HG03025 (cell line): ENCODE results near the gene DUS4L.

ENCODE experiments used
- ATAC-seq: cut with Tn5 transposase; IDR thresholded peaks from one replicate; pipeline ENCODE4 v1.9.1; 2021; ENCODE audit warnings: mild to moderate bottlenecking, moderate library complexity; ENCODE audit not compliant: unreplicated experiment, low FRiP score

The DUS4L gene

DNA sequence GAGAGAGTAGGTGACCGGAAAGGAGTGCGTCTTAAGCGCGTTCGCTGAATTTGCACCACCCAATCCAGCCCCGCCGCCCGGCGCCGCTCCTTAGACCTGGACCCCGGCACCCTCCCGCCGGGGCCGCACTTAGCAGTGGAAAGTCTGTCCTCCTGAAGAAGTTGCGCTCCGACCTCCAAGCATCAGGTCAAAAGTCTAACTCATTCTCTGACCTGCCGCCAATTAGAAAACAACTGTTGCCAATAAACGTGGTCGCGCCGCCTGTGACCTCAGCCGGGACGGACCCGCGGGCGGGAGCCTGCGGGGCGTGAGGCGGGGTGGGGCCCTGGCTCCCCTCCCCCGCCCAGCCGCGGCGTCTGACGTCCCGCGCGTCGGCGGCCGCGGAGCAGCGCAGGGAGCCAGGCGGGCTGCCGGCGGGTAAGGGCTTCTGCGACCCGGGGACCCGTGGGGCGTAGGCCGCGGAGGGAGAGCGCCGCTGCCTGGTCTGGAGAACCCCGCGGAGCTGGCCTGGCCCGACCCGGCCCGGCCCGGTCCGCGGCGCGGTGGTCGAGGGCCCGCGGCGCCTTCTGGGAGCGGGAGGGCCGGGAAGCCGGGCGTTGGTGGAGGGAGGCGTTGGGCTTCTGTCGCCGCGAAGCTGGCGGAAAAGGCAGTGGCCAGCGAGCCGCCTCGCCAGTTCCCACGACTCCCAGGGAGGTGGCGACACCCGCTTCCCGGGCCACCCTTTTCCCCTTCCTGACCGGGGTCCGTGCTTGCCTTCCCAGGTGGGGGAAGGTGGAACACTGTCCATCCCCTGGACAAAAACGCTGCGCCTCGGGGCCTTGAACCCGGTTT lies 16.3 kb downstream of the DUS4L start, which contains the start of gene BCAP29:
BCAP29 (plus strand) TSS at position 362 of the 831 bp plus-strand sequence. CDS start 527 bp downstream, outside the sequence.
- peak; percentile 90 for ATAC-seq

DNA sequence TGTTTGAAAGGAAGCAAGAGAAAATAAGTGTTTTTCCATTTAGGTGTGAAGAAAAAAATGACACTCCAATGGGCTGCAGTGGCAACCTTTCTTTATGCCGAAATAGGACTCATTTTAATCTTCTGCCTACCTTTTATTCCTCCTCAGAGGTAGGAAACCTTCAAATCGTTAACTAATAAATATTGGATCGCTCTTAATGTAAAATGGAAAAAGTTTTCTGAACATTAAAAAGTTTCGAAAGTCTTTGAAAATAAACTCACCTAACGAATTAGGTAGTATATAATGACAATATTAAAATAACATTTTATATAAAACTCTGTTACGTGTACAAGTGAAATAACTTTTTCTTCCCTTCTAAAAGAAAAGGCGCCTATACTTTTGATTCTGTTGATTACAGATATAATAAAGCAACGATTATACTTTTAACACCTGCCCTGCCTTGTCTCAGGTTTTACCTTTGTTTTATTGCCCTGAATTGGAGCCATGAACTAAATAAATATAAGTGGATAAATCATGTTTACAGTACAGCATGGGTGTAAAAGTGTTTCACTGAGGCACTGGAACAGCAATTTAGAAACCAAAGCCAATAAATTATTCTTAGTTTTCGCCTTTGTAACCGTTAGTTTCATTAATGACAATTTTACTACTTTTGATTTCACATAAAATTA lies 17.1 kb downstream of the DUS4L start:
- no peak for ATAC-seq

DNA sequence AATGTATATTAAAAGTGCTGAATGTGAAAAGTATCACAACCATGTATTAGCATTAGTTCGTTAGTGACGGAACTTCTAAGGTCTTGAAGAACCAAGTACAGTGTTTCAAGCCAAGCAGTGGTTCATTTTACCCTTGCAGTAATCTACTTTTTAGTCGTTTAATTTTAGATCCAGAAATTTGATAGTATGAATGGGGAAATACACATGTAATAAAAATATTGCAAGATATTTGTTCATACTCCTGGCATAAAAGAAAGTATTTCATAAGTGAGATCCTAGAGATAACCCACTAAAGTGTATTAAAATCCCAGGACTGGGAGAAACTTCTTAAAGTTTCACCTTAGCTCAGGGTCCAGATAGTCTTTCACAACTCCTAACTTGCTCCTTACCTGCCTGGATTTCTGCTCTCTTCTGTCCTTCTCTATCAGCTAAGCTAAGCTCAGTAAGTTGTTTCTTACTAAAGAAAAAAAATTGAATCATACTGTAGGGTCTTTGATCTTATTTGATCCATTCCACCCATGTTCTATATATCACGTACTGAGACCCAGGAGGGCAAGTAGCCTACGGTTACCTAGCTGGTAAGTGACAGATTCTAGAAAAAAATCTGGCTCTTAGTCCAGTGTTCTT lies 17.7 kb downstream of the DUS4L start:
- no peak for ATAC-seq

DNA sequence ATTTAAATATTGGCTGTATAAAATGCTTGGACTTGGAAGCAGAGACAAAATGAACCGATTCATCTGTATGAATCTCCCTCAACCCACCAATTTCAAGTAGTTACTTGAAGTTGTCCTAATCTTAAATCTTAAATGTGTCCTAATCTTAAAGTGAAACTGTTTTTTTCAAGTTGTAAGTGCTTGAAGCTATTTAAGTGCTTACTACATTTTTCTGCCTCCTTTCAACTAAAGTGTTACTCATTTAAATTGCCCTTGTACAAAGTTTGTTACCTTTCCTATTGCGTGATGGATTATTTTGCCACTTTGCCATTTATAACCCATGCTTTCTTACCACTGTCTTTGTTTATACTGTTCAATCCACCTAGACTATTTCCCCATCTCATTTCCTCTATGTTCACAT lies 19.1 kb downstream of the DUS4L start:
- ATAC-seq = no peak

DNA sequence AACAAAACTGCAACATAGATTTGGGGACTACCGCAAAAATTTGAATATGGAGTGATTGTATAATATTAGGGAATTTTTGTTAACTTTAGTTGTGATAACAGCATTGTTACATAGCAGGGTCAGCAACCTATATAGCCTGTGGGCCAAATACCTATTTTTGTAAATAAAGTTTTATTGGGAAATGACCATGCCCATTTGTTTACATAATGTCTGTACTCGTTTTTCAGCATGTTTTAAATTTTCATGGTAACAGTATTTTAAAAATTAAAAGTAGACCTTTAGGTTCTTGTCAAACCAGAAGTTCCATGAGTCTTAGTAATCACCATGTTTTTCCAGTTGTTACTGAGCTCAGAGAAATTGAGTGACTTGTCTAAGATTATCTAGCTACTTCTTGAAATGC lies 20.9 kb downstream of the DUS4L start:
- no peak for ATAC-seq

DNA sequence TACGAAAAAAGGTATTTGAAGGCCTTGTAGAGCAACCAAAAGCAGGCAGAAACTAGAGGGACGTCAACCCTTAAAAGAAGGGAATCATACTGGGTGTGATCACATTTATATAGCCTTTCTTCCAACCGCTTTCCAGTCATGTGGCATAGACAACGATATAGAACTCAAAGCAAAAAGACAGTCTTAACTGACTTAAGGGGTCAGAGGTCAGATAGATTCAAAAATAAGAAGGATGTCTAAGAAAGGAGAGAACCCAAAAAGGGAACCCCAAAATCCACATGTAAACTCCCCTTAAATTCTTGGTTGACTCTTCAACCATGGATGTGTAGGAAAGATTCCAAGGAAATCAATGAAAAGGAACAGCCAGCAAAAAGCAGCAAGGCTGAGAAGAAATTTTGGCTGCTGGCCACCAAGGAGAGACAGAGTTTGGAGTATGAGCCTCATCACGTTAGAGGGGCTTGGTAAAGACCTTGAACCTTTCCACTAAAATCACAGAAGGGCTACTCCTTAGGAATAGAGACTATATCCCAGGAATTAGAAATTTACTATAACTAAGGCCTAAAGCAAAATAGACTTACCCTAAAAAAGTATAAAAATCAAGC lies 24.9 kb downstream of the DUS4L start:
- ATAC-seq = no peak

DNA sequence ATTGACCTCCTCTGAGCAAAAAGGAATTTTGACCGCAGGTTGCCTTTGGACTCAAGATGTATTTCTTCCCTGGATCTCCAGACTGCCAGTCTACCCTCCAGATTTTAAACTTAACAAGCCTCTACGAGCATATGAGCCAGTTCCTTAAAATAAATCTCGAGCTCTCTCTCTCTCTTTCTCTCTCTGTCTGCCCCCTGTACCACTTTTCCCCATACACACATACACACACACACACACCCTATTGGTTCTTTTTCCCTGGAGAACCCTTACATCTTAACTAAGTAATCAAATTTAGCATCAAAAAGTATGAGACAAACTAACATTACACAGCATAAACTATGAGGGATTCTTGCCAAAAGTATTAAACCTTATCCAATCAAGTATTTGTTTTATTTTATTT lies 27.6 kb downstream of the DUS4L start:
- ATAC-seq = no peak

DNA sequence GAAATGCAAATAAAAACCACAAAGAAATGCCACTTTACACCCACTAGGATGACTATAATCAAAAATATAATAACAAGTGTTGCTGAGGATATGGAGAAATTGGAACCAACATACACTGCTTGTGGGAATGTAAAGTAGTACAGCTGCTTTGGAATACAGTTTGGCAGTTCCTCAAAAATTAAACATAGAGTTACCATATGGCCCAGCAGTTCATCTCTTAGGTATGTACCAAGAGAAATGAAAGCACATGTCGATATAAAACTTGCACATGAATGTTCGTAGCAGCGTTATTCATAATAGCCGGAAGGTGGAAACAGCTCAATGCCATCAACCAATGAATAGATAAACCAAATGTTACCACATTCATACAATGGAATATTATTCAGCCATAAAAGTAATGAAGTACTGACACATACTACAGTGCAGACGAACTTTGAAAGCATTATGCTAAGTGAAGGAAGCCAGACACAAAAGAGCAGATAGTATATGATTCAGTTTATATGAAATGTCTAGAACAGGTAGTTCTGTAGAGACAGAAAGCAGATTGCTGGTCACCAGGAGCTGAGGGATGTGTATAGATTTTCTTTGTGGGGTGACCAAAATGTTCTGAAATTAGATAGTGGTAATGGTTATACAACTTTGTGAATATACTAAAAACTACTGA lies 28.7 kb downstream of the DUS4L start:
- ATAC-seq = no peak

DNA sequence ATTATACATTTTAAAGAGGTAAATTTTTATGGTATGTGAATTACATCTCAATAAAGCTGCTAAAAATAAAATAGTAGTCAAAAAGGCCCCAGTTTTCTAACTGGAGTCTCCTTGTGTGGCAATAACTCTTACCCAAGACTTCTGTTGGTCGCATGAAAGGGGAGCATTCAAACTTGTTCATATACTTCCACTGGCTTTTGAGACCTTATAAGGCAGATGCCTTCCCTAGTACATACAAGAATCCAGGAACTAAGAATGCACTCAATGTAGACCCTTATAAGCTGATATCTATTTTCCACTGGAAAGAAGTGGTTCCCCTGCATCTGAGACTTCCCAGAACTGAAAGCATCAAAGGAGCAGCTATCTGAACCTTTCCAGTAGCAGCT lies 29.2 kb downstream of the DUS4L start:
- no peak for ATAC-seq

DNA sequence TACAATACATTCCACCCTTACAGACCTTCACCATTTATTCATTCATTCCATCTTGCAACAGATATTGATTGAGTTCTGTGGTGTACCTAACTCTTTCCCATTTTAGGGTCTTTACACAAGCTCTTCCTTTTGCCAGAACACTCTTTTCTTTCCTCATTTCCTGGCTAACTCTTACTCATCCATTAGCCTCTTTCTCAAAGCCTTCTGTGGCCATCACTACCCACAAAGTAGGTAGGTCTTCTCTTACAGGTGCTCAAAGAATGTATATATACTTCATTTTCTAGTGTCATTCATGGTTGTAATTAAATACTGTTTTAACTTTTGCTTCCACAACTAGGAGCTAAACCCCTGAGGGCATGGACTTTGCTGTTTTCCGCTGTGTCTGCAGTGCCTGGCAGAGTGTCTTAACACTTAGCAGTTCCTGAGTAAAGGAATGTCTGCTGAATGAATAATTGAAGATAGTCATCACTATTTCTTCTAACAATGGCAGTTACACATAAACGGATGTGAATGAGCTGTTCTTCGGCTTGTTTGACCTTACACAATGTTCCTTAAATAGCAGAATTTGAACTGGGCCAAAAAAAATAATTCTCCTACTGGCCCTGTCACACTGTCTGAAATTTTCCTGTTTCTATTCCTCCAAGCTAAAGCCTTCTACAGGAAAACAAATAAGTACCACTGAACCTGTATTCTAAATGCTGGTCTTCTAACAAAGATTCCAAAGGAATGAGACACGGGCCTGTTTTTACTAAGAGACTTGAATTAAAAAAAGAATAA lies 31.4 kb downstream of the DUS4L start:
- ATAC-seq = no peak

DNA sequence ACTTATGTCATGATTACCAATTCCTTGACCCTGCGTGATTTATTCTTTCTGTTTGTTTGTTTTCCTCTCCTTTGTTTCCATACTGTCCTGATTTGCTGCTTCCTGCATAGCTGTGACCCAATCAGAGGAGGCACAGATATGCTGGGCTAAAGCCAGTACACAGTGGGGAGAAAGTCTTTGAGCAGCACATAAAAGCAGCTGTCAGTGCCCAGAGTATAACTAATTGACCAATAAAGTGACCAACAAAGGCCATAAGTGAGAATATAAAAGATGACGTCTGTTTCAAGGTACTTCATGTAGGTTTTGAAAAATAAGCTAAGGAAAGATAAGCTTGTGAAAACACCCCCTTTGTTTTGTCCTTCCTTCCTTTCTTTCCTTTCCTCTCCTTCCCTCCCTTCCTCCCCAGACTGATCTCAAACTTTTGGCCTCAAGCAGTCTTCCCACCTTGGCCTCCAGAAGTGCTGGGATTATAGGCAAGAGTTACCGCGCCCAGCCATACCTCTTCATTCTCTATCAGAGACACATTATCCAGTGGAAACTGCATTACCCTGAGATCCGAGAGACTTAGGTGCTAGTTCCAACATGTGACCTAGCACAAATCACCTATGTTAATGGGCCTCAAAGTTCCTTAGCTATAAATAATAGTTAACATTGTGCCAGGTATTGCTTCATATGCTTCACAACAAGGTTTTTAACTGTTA lies 33.3 kb downstream of the DUS4L start:
- no peak for ATAC-seq

DNA sequence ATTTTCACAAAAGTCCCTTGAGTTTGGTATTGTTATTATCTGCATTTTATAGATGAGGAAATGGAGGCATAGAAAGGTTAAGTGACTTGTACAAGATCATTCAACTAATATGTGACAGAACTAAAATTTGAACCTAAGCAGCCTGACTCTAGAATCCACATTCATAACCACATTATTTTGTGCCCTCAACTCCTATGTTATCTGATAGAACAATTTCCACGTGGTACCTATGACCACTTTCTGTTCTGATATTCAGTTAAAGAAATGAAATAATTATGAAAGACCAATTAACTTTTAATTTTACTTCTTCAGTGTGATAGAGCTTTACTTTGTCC lies 33.8 kb downstream of the DUS4L start:
- ATAC-seq = no peak

DNA sequence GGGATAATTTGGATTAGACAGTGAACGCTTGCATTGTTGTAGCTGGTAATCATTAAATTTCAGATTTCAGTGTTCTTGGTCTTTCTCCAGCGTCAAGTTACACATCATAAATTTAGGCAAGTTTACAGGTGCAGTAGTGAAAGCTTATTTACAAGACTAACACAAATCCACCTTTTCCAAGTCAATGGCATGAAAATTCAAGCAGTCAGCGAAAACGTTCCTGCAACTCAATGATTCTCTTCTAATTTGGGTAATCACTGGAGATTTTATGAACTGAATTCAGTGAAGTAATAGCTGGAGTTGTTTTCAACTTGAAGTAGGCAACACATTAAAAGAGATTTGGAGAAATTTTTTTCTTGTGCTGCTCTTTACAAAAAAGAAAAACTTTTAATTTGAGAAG lies 34.2 kb downstream of the DUS4L start:
- no peak for ATAC-seq

DNA sequence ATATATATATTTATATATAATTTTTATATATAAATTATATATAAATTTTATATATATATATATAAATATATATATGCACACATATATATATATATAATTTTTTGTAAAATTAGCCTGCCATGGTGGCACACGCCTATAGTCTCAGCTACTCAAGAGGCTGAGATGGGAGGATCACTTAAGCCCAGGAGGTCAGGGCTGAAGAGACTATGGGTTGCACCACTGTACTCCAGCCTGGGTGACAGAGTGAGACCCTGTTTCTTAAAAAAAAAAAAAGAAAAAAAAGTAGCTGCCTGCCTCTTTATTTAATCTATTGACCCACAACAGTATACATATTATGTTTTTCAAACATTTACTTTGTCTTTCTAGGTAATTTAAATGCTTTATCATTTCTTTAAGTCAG lies 35.5 kb downstream of the DUS4L start:
- no peak for ATAC-seq

DNA sequence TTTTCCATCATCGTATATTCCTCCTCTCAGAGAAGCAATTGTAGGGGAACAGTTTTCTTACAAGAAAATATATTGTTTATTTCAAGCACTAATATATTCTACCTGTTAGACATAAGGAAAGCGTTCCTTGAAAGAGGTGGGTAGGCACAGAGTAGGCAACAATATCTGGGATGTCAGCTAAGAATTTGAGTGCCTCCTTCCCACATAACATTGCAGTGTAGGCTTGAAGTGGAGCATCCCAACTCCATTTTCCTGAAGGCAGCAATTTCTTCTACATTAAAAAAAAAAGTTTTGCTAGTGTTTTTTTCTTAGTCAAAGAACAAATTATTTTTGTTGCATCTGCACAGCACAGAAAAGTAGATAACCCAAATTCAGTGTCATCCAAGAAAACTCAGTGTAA lies 37.0 kb downstream of the DUS4L start:
- ATAC-seq = no peak

DNA sequence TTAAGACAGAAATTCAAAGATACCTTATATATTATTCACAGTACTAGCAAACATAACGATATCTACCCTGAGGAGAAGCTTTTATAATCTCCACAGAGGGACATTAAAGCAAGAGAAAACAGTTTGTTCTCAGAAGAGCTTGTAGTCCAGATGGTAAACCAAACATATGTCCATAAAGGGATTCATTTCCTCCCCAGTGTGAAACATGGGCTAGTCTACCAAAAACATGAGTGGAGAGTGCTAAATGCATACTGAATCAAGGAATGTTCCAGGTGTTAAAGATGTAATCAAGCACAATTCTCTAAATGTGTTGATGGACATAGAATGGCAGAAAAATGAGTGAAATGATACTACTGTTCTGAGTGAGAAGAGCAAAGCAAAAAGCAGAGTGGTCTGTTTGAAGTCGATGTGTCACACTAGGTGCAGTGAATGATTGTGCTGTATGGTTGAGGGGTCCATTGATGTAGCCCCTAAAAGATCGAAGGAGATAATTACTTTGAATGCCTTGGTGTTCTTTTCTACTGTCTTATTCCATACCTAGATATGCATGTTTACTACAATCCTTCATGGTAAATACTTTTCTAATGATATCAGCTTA lies 41.5 kb downstream of the DUS4L start:
- ATAC-seq = no peak

DNA sequence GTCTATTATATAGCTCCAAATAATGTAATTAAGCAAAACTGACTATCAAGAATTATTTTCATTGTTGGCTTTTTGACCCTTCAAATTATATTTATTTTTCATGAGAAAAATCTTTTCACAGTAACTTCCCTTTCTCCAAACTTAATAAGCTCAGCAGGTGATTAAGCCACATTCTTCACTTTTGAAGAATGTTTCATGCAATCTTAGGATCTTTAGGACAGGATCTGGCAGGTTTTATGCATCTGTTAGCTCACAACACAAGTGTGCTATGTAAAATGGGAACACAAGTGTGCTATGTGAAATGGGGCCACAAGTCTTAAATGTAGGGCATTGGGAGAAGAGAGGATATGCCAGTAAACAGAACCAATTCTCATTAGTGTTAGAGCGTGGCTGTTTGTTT lies 42.5 kb downstream of the DUS4L start:
- ATAC-seq = no peak

DNA sequence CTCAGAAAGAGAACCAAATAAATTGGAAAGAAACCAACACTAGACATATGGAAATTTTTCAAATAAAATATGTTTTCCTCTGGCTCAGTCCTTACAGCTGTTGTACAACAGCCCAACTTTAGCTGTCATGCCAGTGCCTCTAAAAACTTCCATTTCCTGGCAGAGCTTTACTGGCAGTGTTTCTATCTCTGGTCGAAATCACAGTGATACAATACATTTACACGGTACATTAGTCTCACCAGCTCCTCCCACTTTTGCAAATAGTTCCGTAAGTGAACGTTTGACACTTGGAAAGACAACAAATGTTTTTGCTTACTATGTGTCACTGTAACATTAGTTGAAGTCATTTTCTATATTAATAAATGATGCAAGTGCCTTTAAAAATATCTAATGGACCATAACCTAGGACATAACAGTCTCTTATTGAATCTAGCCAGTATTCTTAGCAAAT lies 46.1 kb downstream of the DUS4L start:
- no peak for ATAC-seq

DNA sequence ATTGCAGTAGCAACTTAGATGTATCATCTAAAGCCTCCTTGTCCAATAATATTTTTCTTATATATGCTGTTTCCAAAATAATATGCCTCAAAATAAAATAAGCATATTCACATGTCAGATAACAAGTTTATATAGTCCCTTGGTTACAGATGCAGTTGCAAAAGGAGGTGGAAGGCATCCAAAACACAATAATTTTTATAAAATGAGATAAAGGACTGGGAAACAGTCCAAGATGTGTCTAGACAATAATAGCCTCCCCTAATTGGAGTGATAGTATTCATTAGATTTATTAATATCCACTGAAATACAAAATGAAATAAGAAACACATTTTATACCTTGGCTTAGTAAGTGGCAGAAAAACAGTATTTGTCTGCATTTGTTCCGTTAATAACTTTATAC lies 46.6 kb downstream of the DUS4L start:
- no peak for ATAC-seq
